Esophagus squamous epithelium (tissue), 4 donors: ENCODE data around the gene THADA.

ENCODE experiments used
- CTCF ChIP-seq, 6 experiments: fragments of 450-650 bp in 4 of 6; fragments of 200-600 bp in 2 of 6; sonication (generic) in 2 of 6; IDR thresholded peaks; one replicate each; pipeline ENCODE4 v1.5.1; 2016 to 2019; ENCODE audit warnings: antibody characterized with exemption in 6 of 6, mild to moderate bottlenecking in 4 of 6, moderate library complexity in 4 of 6
- POLR2A ChIP-seq, 4 donors: fragments of 450-650 bp; IDR thresholded peaks; one replicate each; pipeline ENCODE4 v1.6.1; 2017; ENCODE audit warnings: antibody characterized with exemption in 4 of 4, mild to moderate bottlenecking in 4 of 4, moderate library complexity in 3 of 4

GRCh38 chr2:43486603-43487002 is 109.2 kb downstream of the THADA start:
- TF ChIP-seq CTCF (IDR thresholded peaks at IDR 0.05): no peak
- TF ChIP-seq POLR2A (IDR thresholded peaks at IDR 0.05): no peak
